Ascending aorta (tissue), 2 donors: ENCODE results near the gene DYSF. TPM values are rescaled to one million over a fixed set of nuclear protein-coding genes. Genes with fewer than 3 reads are reported as not detected.
A peak's percentile ranks its signal among the peaks of the same experiment; 100 is the strongest.

ENCODE experiments used
- DNase-seq, 2 donors: peaks; one replicate each; pipeline ENCODE4 v3.0.0-alpha.2; 2019; ENCODE audit warnings: low spot score in 2 of 2
- H3K27ac ChIP-seq, 2 donors: fragments of 200-600 bp; sonication (generic); one replicate each; pipeline ENCODE4 v1.5.1; 2016 to 2017; ENCODE audit warnings: mild to moderate bottlenecking in 1 of 2
- H3K27me3 ChIP-seq: fragments of 200-600 bp; sonication (generic); one replicate; pipeline ENCODE4 v1.5.1; 2017
- H3K36me3 ChIP-seq, 2 donors: fragments of 200-600 bp; sonication (generic); one replicate each; pipeline ENCODE4 v1.5.1; 2016
- H3K4me1 ChIP-seq, 2 donors: fragments of 200-600 bp; sonication (generic); one replicate each; pipeline ENCODE4 v1.5.1; 2016 to 2017; ENCODE audit warnings: mild to moderate bottlenecking in 1 of 2
- H3K4me3 ChIP-seq, 2 donors: fragments of 200-600 bp; sonication (generic); one replicate each; pipeline ENCODE4 v1.5.1; 2016 to 2017; ENCODE audit warnings: mild to moderate bottlenecking in 1 of 2
- H3K9me3 ChIP-seq, 2 donors: fragments of 200-600 bp; sonication (generic); one replicate each; pipeline ENCODE4 v1.5.1; 2016
- CTCF ChIP-seq, 3 experiments: fragments of 200-600 bp in 2 of 3; fragments of 450-650 bp in 1 of 3; sonication (generic) in 2 of 3; IDR thresholded peaks; one replicate each; pipeline ENCODE4 v1.5.1; 2016 to 2019; ENCODE audit warnings: antibody characterized with exemption in 3 of 3, mild to moderate bottlenecking in 1 of 3, moderate library complexity in 1 of 3
- intact Hi-C: fragments of 100-400 bp; cut with DNase I; formaldehyde crosslinking; loops from one replicate; pipeline ENCODE4 v1.15.1; 2023
- total RNA-seq: library from RNA; depleted of rRNA; stranded (reverse); fragments of >200 nt; gene quantifications from one replicate; pipeline ENCODE4 v1.1.0, GENCODE V29; 2016

The DYSF gene
- total RNA-seq, 1 donor from 2014 or later: 58.3 TPM

GRCh38 chr2:71530211-71530610 lies 76.8 kb downstream of the DYSF start:
- Histone ChIP-seq H3K4me1 (no peaks in the 10 kb centered on the region), H3K27ac (no peak overlapping the region), H3K4me3 (no peak overlapping the region), H3K36me3 (no peaks in the 10 kb centered on the region), H3K9me3 (no peaks in the 10 kb centered on the region), H3K27me3 (no peaks in the 10 kb centered on the region)
- intact Hi-C loops: loop anchor here (10.0 kb wide), 1 partner anchor 1215 kb away; no protein-coding TSS in a partner anchor
- DNase-seq: peak in 1 of 2 donors; percentile 2
- no peak for TF ChIP-seq CTCF (IDR thresholded peaks at IDR 0.05)

DNA sequence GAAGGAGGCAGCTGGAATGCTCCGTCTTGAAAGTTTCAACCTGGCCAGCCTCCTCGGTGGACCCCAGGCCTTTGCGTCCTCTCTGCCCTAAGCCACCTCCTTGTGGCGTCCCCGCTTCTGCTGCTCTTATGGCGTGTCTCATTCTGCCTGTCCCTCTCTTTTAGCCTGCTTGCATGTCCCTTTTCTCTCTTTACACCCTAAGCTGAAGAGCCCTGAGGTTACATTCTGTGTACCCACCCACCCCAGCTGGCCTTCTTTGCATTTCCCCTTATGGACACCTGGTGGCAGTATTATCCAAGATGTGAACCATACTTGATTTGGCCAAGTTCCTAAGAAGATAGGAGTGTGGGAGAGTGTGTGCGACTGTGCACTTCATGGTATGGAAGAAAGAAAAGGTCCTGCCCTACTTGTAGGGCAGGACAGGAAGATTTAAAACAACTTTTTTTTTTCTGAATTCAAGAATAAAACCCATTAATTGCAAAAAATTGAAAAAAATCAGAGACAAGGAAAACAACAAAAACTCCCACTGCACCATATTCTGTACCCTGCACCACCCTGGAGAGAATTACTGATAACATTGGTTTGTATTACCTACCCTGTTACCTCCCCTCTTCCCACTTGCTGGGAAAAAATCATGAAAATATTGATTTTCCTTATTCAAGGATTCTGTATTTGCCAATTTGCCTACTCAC lies 77.4 kb downstream of the DYSF start:
- H3K36me3 ChIP-seq: no peaks in the 10 kb centered on the region
- intact Hi-C loops: loop anchor here (10.0 kb wide), 1 partner anchor 1214 kb away; no protein-coding TSS in a partner anchor
- H3K27me3 ChIP-seq: no peaks in the 10 kb centered on the region
- H3K4me1 ChIP-seq: no peaks in the 10 kb centered on the region
- TF ChIP-seq CTCF (IDR thresholded peaks at IDR 0.05): peak; percentile 22 to 61 (median 52)
- peak in 1 of 2 donors; percentile 56 for DNase-seq
- no peaks in the 10 kb centered on the region for H3K9me3 ChIP-seq
- H3K27ac ChIP-seq: no peak overlapping the region
- H3K4me3 ChIP-seq: no peak overlapping the region

GRCh38 chr2:71531522-71532047 lies 78.2 kb downstream of the DYSF start:
- H3K4me3 ChIP-seq: no peak overlapping the region
- H3K4me1 ChIP-seq: no peaks in the 10 kb centered on the region
- no peaks in the 10 kb centered on the region for H3K9me3 ChIP-seq
- no peak overlapping the region for H3K27ac ChIP-seq
- intact Hi-C loops: loop anchor here (10.0 kb wide), 1 partner anchor 1213 kb away; no protein-coding TSS in a partner anchor
- TF ChIP-seq CTCF (IDR thresholded peaks at IDR 0.05): no peak
- DNase-seq: no peak
- H3K27me3 ChIP-seq: no peaks in the 10 kb centered on the region
- no peaks in the 10 kb centered on the region for H3K36me3 ChIP-seq

DNA sequence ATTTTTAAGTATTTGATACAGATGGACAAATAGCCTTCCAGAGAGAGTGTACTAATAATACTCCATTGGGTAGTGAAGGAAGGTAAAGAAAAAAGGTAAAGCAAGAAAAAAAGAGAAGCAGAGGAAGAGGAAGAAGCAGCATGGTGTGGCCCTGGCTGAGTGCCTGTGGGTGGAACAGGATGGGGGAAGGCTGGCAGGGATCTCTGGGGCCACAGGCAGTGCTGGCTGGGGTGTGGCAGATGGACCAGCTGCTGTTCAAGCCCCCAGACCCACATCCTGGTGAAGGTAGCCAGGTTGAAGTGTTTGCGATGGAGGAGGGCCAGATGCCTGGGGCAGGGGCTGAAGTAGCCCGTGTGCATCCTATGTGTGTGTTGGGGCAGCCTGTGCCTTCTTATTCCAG lies 79.0 kb downstream of the DYSF start:
- no peak for TF ChIP-seq CTCF (IDR thresholded peaks at IDR 0.05)
- no peaks in the 10 kb centered on the region for H3K4me1 ChIP-seq
- DNase-seq: peak in 1 of 2 donors; percentile 9
- no peak overlapping the region for H3K27ac ChIP-seq
- no peaks in the 10 kb centered on the region for H3K36me3 ChIP-seq
- no peaks in the 10 kb centered on the region for H3K9me3 ChIP-seq
- intact Hi-C loops: loop anchor here (10.0 kb wide), 1 partner anchor 1212 kb away; no protein-coding TSS in a partner anchor
- H3K27me3 ChIP-seq: no peaks in the 10 kb centered on the region
- H3K4me3 ChIP-seq: no peak overlapping the region

GRCh38 chr2:71534201-71534600 lies 80.8 kb downstream of the DYSF start:
- DNase-seq: peak in 1 of 2 donors; percentile 56
- no peak overlapping the region for H3K4me3 ChIP-seq
- no peak for TF ChIP-seq CTCF (IDR thresholded peaks at IDR 0.05)
- H3K9me3 ChIP-seq: no peaks in the 10 kb centered on the region
- intact Hi-C loops: loop anchor here (10.0 kb wide), 1 partner anchor 1211 kb away; no protein-coding TSS in a partner anchor
- no peaks in the 10 kb centered on the region for H3K27me3 ChIP-seq
- no peaks in the 10 kb centered on the region for H3K4me1 ChIP-seq
- no peaks in the 10 kb centered on the region for H3K36me3 ChIP-seq
- no peak overlapping the region for H3K27ac ChIP-seq
